ENCODE data around the gene OTOG.

Gene OTOG

GRCh38 chr11:17564687-17565042 lies 17.6 kb downstream of the OTOG start:
- no peak for TF ChIP-seq CTCF (IDR thresholded peaks at IDR 0.05; ENCODE audit: borderline replicate concordance, control extremely low read depth, extremely low read depth, insufficient read depth, missing control alignments)
- DNase-seq (ENCODE audit: low spot score) = no peak
- in situ Hi-C loops (cut with MboI; ENCODE audit: low sequenced_read_pairs, unreplicated experiment) = no loop called here

- TF ChIP-seq CTCF (IDR thresholded peaks at IDR 0.05; ENCODE audit: borderline replicate concordance, control extremely low read depth, extremely low read depth, insufficient read depth, missing control alignments) = no peak
- in situ Hi-C loops (cut with MboI; ENCODE audit: low sequenced_read_pairs, unreplicated experiment) = no loop called here
These were observed 21.9 kb downstream of the OTOG start for GRCh38 chr11:17568944-17569343.

DNA sequence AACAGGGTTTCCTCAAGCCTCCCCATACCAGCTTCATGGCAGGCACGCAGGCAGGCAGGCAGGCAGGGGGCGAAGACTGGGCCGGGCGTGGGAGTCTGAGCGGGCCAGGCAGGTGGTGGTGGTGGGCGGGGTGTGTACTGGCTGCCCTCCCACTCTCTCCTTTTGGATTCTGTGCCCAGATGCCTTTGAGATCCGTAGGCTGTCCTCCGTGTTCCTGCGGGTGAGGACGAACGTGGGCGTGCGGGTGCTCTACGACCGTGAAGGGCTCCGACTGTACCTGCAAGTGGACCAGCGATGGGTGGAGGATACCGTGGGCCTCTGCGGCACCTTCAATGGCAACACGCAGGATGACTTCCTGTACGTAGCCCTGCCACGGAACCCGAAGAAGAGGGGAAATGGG lies 23.0 kb downstream of the OTOG start:
- no peak for TF ChIP-seq CTCF (IDR thresholded peaks at IDR 0.05; ENCODE audit: borderline replicate concordance, control extremely low read depth, extremely low read depth, insufficient read depth, missing control alignments)
- in situ Hi-C loops (cut with MboI; ENCODE audit: low sequenced_read_pairs, unreplicated experiment) = no loop called here
- DNase-seq (ENCODE audit: low spot score) = no peak

More at GRCh38 chr11:17568944-17569343, 21.9 kb downstream of the OTOG start:
- no peak for DNase-seq (ENCODE audit: low spot score)

DNA sequence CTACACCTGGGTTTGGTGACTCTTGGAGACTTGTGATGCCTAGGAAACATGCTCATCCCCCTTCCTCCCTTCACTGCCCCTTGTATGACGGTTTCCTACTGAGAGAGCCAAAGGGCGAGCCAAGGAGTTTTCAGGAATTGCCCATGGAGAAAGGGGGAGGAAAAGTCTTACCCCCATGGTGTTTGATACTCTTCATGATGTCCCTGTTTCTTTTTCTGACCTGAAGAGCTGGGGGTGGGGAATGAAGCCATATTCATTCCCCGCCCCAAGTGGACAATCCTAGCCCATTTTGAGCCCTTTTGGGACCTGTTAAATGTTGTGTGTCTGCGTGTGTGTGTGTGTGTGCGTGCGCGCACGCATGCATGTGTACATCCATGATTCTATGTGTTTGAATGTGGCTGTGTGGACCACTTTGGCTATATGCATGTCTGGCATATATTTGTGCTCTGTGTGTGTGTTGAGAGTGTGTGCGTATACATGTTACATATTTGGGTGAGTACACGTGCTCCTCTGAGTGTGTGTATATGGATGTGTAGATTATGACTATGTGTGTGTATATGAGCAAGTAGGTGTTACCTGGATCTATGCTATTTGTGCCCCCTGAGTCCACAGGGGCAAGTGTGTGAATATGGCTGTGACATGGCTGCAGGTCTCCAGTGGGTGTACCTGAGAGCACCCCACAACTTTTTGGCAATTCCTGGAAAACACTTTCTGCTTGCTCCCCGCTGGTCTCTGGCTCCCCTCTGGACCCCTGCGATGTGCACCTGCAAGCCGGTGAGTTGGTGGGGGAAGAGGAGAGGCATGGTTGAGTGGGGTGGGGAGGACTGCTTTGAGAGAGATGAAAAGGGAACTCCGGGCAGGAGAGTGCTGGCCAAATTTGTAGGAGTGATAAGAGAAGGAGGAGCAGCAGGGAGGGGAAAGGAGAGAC lies 24.6 kb downstream of the OTOG start:
- DNase-seq (ENCODE audit: low spot score) = no peak
- in situ Hi-C loops (cut with MboI; ENCODE audit: low sequenced_read_pairs, unreplicated experiment) = no loop called here
- TF ChIP-seq CTCF (IDR thresholded peaks at IDR 0.05; ENCODE audit: borderline replicate concordance, control extremely low read depth, extremely low read depth, insufficient read depth, missing control alignments) = no peak

- TF ChIP-seq CTCF (IDR thresholded peaks at IDR 0.05; ENCODE audit: borderline replicate concordance, control extremely low read depth, extremely low read depth, insufficient read depth, missing control alignments) = no peak
- in situ Hi-C loops (cut with MboI; ENCODE audit: low sequenced_read_pairs, unreplicated experiment) = no loop called here
- DNase-seq (ENCODE audit: low spot score) = no peak
These were observed 25.3 kb downstream of the OTOG start for GRCh38 chr11:17572359-17572690.

GRCh38 chr11:17572791-17573460 lies 25.9 kb downstream of the OTOG start:
- DNase-seq (ENCODE audit: low spot score) = no peak
- in situ Hi-C loops (cut with MboI; ENCODE audit: low sequenced_read_pairs, unreplicated experiment) = no loop called here
- TF ChIP-seq CTCF (IDR thresholded peaks at IDR 0.05; ENCODE audit: borderline replicate concordance, control extremely low read depth, extremely low read depth, insufficient read depth, missing control alignments) = no peak
